ENCODE data around the gene SETBP1. TPM values are rescaled to one million over a fixed set of nuclear protein-coding genes. Genes with fewer than 3 reads are reported as not detected.

The SETBP1 gene
- total RNA-seq, 2 donors from 2014 or later, result 17.3 to 20.1 TPM

GRCh38 chr18:44686156-44686555 lies 5.5 kb downstream of the SETBP1 start:
- Mint-ChIP-seq H3K4me1 (peaks cover 26% of the 10 kb centered on the region), H3K9me3 (no peaks in the 10 kb centered on the region), H3K36me3 (ENCODE audit: low read depth) (no peaks in the 10 kb centered on the region), H3K4me3 (no peak overlapping the region), H3K27me3 (ENCODE audit: insufficient read depth) (peaks cover 1% of the 10 kb centered on the region), H3K27ac (no peak overlapping the region)
- Histone ChIP-seq H3K9ac (ENCODE audit: extremely low read depth, low read length, poor library complexity, severe bottlenecking) (no peak overlapping the region), H3K36me3 (ENCODE audit: control insufficient read depth, insufficient read depth, low read length) (peaks cover 5% of the 10 kb centered on the region), H3K27ac (ENCODE audit: low read depth, low read length) (no peak overlapping the region), H3K27me3 (ENCODE audit: control insufficient read depth, insufficient read depth, low read length, poor library complexity, severe bottlenecking) (no peaks in the 10 kb centered on the region), H3K9me3 (ENCODE audit: control insufficient read depth, low read length) (no peaks in the 10 kb centered on the region), H3K4me1 (ENCODE audit: control insufficient read depth, insufficient read depth, low read length) (peaks cover 27% of the 10 kb centered on the region), H3K4me3 (ENCODE audit: low read length) (no peak overlapping the region)
- TF ChIP-seq CTCF (conservative IDR thresholded peaks at IDR 0.05), result no peak
- 68 to 80% methylated on average over 1 of the region's 1 CpG for WGBS, 2 experiments (ENCODE audit: insufficient coverage in 1 of 2, insufficient read length in 1 of 2)
- DNase-seq, result no peak

GRCh38 chr18:44687421-44687820 lies 6.7 kb downstream of the SETBP1 start:
- H3K27ac Mint-ChIP-seq, result no peak overlapping the region
- no peak for TF ChIP-seq CTCF (conservative IDR thresholded peaks at IDR 0.05)
- peaks cover 31% of the 10 kb centered on the region for H3K4me1 ChIP-seq (ENCODE audit: control insufficient read depth, insufficient read depth, low read length)
- no peaks in the 10 kb centered on the region for H3K36me3 Mint-ChIP-seq (ENCODE audit: low read depth)
- no peak overlapping the region for H3K27ac ChIP-seq (ENCODE audit: low read depth, low read length)
- no peak overlapping the region for H3K4me3 ChIP-seq (ENCODE audit: low read length)
- no peak overlapping the region for H3K4me3 Mint-ChIP-seq
- peaks cover 32% of the 10 kb centered on the region for H3K4me1 Mint-ChIP-seq
- no peaks in the 10 kb centered on the region for H3K9me3 ChIP-seq (ENCODE audit: control insufficient read depth, low read length)
- H3K27me3 Mint-ChIP-seq (ENCODE audit: insufficient read depth), result no peaks in the 10 kb centered on the region
- H3K9ac ChIP-seq (ENCODE audit: extremely low read depth, low read length, poor library complexity, severe bottlenecking), result no peak overlapping the region
- H3K9me3 Mint-ChIP-seq, result no peaks in the 10 kb centered on the region
- H3K36me3 ChIP-seq (ENCODE audit: control insufficient read depth, insufficient read depth, low read length), result peaks cover 9% of the 10 kb centered on the region
- no peak for DNase-seq
- no peaks in the 10 kb centered on the region for H3K27me3 ChIP-seq (ENCODE audit: control insufficient read depth, insufficient read depth, low read length, poor library complexity, severe bottlenecking)

DNA sequence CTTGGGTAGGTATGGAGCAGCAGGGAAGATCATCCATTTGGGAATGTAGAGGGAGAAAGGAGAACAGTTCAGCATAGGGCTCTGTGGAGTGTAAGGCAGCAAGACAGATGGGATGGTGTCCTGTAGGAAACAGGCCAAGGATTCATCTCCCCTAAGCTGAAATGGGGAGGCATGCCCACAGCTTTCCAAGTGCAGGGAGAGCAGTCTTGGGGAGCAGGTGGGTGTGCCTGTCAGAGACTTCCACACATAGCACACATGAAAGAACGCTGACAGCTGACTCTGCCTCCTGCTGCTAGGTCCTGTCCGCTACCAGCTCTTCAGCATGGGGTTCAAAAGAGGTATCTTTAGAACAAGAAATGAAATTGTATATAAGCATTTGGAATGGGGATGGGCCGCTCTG lies 9.0 kb downstream of the SETBP1 start:
- H3K9ac ChIP-seq (ENCODE audit: extremely low read depth, low read length, poor library complexity, severe bottlenecking), result no peak overlapping the region
- Mint-ChIP-seq H3K4me1 (peaks cover 32% of the 10 kb centered on the region), H3K27ac (no peak overlapping the region), H3K36me3 (ENCODE audit: low read depth) (no peaks in the 10 kb centered on the region), H3K27me3 (ENCODE audit: insufficient read depth) (no peaks in the 10 kb centered on the region), H3K9me3 (no peaks in the 10 kb centered on the region), H3K4me3 (no peak overlapping the region)
- no peak overlapping the region for H3K27ac ChIP-seq (ENCODE audit: low read depth, low read length)
- H3K27me3 ChIP-seq (ENCODE audit: control insufficient read depth, insufficient read depth, low read length, poor library complexity, severe bottlenecking), result no peaks in the 10 kb centered on the region
- H3K9me3 ChIP-seq (ENCODE audit: control insufficient read depth, low read length), result no peaks in the 10 kb centered on the region
- WGBS, 2 experiments (ENCODE audit: insufficient coverage in 1 of 2, insufficient read length in 1 of 2), result 85 to 92% methylated on average over 2 to 3 of the region's 3 CpGs
- no peak overlapping the region for H3K4me3 ChIP-seq (ENCODE audit: low read length)
- DNase-seq, result no peak
- peaks cover 19% of the 10 kb centered on the region for H3K4me1 ChIP-seq (ENCODE audit: control insufficient read depth, insufficient read depth, low read length)
- TF ChIP-seq CTCF (conservative IDR thresholded peaks at IDR 0.05), result no peak
- H3K36me3 ChIP-seq (ENCODE audit: control insufficient read depth, insufficient read depth, low read length), result peaks cover 17% of the 10 kb centered on the region

Measured in endodermal cell (in vitro differentiated cells).